Uterine smooth muscle cell (primary cell): ENCODE measurements around the gene OR8J3. TPM values are rescaled to one million over a fixed set of nuclear protein-coding genes. Genes with fewer than 3 reads are reported as not detected.

Source experiments
- total RNA-seq: library from RNA; depleted of rRNA; stranded (reverse); fragments of >200 nt; gene quantifications from 2 replicates; pipeline ENCODE4 v1.2.3, GENCODE V29; 2014

The OR8J3 gene, protein sequence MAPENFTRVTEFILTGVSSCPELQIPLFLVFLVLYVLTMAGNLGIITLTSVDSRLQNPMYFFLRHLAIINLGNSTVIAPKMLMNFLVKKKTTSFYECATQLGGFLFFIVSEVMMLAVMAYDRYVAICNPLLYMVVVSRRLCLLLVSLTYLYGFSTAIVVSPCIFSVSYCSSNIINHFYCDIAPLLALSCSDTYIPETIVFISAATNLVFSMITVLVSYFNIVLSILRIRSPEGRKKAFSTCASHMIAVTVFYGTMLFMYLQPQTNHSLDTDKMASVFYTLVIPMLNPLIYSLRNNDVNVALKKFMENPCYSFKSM
- total RNA-seq = not detected in 2 replicates

DNA sequence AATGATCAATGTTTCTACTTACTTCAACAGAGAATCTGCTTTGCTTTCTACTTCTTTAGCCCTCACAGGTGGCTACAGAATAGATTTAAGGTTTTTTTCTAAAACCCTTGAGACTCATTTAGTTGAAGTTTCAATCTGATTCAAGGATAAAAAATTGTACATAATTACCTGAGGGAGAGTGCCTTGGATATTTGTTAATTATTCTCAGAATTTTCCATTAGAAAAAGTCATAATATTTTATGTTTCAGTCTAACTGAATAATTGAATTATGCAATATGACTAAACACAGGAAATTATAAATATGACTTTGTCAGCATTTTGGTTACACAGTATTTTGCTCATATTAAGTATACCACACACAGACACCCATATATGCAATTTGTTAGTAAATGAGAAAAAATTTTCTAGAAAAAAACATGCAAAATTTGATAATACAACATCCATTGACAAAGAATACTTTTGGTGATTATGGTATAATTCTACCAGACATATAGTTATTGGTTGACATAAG is at the start of gene OR8J3:
Gene OR8J3, minus strand, starts transcription at position 51 of the 511 bp plus-strand sequence. CDS start 2,483 bp downstream, outside the sequence.

DNA sequence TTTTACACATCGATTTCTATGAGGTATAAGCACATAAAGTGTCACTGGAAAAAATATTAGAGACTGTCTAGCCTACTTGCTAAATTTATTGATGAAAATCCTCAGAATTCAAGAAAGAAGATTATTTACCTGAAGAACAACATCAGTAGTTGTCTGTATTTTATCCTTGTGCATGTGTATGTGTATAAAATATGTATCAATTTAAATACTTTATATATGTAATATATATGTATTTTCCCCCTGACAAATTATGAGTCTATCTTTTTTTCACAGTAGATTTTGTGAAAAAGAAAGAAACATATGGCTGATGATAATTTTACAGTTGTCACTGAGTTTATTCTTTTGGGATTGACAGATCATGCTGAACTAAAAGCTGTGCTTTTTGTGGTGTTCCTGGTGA is 36.3 kb upstream of the OR8J3 start, which contains the start of gene OR5J2:
Gene OR5J2, plus strand, starts transcription at position 301 of the 400 bp plus-strand sequence. Its CDS starts 0 bp downstream, at position 301.

DNA sequence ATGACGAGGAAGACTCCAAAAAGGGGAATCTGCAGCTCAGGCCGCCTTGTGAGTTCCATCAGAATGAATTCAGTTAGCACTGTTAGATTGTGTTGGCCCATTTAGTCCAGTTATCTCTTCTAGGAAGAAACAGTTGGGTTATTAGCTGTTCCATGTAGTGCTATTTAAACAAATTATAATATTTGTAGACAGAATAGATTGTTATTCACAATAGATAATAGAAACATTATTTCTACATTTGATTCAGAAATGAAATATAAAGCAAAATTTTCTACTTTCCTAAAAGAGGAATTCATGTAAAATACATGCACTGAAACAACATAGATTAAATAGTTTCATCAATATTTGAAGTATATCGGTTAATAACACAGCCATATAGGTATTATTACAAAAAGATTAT is 20.2 kb upstream of the OR8J3 start, which contains the start of gene OR8K5:
Gene OR8K5, minus strand, starts transcription at position 101 of the 400 bp plus-strand sequence. Its CDS starts 0 bp downstream, at position 101.

DNA sequence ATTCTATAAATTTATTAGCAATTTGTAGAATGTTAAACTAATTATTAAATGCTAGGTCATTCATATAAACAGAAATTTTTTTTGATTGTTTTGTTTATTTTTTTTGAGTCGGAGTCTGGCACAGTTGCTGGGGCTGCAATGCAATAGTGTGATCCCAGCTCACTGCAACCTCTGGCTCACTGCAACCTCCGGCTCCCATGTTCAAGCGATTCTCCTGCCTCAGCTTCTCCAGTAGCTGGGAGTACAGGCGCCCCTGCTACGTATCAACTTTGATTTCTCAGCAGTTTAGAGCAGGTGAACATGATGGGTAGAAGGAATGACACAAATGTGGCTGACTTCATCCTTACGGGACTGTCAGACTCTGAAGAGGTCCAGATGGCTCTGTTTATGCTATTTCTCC is 17.9 kb downstream of the OR8J3 start, which contains the start of gene OR8H3:
Gene OR8H3, plus strand, starts transcription at position 301 of the 400 bp plus-strand sequence. Its CDS starts 0 bp downstream, at position 301.

DNA sequence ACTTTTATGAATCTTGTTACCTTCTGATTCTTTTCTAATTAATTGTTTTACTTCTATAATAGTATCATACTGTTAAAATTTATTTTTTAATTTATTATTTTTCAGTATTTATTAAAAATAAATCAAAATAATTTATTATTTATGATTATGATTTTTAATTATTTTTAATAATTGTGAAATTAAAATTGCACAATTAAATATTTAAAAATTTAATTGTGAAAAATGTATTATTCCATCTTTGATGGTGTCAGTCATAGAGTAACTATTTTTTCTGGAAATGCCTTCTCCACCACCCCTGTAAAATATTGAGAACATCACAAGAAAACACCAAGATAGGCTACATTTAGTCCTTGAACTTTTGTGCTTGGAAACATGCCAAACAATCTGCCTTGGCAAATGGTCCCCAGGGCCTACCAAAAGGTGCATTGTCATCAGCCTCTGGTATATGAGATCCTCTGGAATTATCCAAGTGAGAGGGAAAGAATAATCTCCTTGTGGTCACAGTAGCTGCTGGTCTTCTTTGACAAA is 36.7 kb downstream of the OR8J3 start, which contains the start of gene OR8H2:
Gene OR8H2, plus strand, starts transcription at position 478 of the 528 bp plus-strand sequence. CDS start 1,356 bp downstream, outside the sequence.

DNA sequence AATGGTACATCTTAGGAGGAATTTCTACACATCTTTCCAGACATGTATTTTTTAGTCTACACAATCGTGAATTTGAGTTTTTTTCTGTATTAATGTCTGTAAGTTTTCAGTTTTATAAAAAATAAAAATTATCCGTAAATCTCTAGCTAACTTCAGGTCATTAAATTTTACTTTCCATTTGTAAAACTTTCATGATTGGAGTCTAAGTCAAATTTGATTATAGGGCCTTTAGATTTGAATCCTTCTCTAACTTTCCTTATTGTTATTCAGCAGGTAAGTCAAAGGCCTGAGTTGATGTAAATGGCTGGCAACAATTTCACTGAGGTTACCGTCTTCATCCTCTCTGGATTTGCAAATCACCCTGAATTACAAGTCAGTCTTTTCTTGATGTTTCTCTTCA is 47.0 kb downstream of the OR8J3 start, which contains the start of gene OR8I2:
Gene OR8I2, plus strand, starts transcription at position 301 of the 400 bp plus-strand sequence. Its CDS starts 0 bp downstream, at position 301.

Other genes with a start within 250 kb of the OR8J3 start
- gene OR5W2, start 225.6 kb downstream of the OR8J3 start, total RNA-seq = not detected in 2 replicates
- not detected in 2 replicates for gene OR5I1, start 203.8 kb downstream of the OR8J3 start, total RNA-seq
- gene OR10AG1, start 170.3 kb downstream of the OR8J3 start, total RNA-seq = not detected in 2 replicates
- gene OR5F1, start 145.6 kb downstream of the OR8J3 start, total RNA-seq = not detected in 2 replicates
- gene OR5AS1, start 112.5 kb downstream of the OR8J3 start, total RNA-seq = not detected in 2 replicates
- gene OR8I2, start 46.9 kb downstream of the OR8J3 start, total RNA-seq = not detected in 2 replicates
- not detected in 2 replicates for gene OR8H2, start 36.5 kb downstream of the OR8J3 start, total RNA-seq
- gene OR8H3, start 17.8 kb downstream of the OR8J3 start, total RNA-seq = not detected in 2 replicates
- not detected in 2 replicates for gene OR8K5, start 20.1 kb upstream of the OR8J3 start, total RNA-seq
- gene OR5J2, start 36.4 kb upstream of the OR8J3 start, total RNA-seq = not detected in 2 replicates
- not detected in 2 replicates for gene OR5T2, start 94.1 kb upstream of the OR8J3 start, total RNA-seq
- gene OR5T3, start 112.1 kb upstream of the OR8J3 start, total RNA-seq = not detected in 2 replicates
- gene OR5T1, start 134.0 kb upstream of the OR8J3 start, total RNA-seq = not detected in 2 replicates
- gene OR8H1, start 152.1 kb upstream of the OR8J3 start, total RNA-seq = not detected in 2 replicates
- not detected in 2 replicates for gene OR8K3, start 174.9 kb upstream of the OR8J3 start, total RNA-seq
- gene OR8K1, start 205.8 kb upstream of the OR8J3 start, total RNA-seq = not detected in 2 replicates
- gene OR8J1, start 214.1 kb upstream of the OR8J3 start, total RNA-seq = not detected in 2 replicates
- gene OR8U1, start 235.4 kb upstream of the OR8J3 start, total RNA-seq = not detected in 2 replicates